Omental fat pad (tissue), 4 donors: ENCODE results near the gene BPIFB2. TPM values are rescaled to one million over a fixed set of nuclear protein-coding genes. Genes with fewer than 3 reads are reported as not detected.
"Not testable (repeated sequence)": the region's sequence is repeated elsewhere in the genome, so short reads cannot be mapped to it uniquely, and the experiment has no call there.

ENCODE experiments used
- ATAC-seq: fragments of 150-250 bp; one replicate; pipeline ENCODE4 v1.9.1; 2016; ENCODE audit warnings: mild to moderate bottlenecking, moderate library complexity; ENCODE audit not compliant: low FRiP score
- DNase-seq: peaks from one replicate; pipeline ENCODE4 v3.0.0-alpha.2; 2019; ENCODE audit warnings: low spot score
- CTCF ChIP-seq, 3 donors: fragments of 450-650 bp; IDR thresholded peaks; one replicate each; pipeline ENCODE4 v1.5.1; 2016 to 2017; ENCODE audit warnings: antibody characterized with exemption in 3 of 3, mild to moderate bottlenecking in 3 of 3, moderate library complexity in 2 of 3
- total RNA-seq, 4 donors: library from RNA; depleted of rRNA; stranded (reverse); fragments of >200 nt; gene quantifications; one replicate each; pipeline ENCODE4 v1.1.0, GENCODE V29; 2016

BPIFB2 gene
- total RNA-seq, 4 donors from 2014 or later = not detected

- ATAC-seq (no peak), DNase-seq (no peak)
- no peak for TF ChIP-seq CTCF (IDR thresholded peaks at IDR 0.05)
Observed at GRCh38 chr20:33042430-33042829, 34.9 kb downstream of the BPIFB2 start.

- DNase-seq (no peak), ATAC-seq (no peak)
- no peak for TF ChIP-seq CTCF (IDR thresholded peaks at IDR 0.05)
Observed at GRCh38 chr20:33042983-33043730, 35.7 kb downstream of the BPIFB2 start.

GRCh38 chr20:33043731-33044181 is 36.3 kb downstream of the BPIFB2 start:
- ATAC-seq (no peak), DNase-seq (no peak)
- TF ChIP-seq CTCF (IDR thresholded peaks at IDR 0.05) = no peak

- DNase-seq, ATAC-seq: not testable (repeated sequence)
Observed at GRCh38 chr20:33045129-33045721, 37.7 kb downstream of the BPIFB2 start.

GRCh38 chr20:33046412-33046811 is 38.9 kb downstream of the BPIFB2 start:
- no peak for ATAC-seq
- TF ChIP-seq CTCF (IDR thresholded peaks at IDR 0.05) = no peak
- no peak for DNase-seq

GRCh38 chr20:33051333-33051732 is 43.8 kb downstream of the BPIFB2 start:
- TF ChIP-seq CTCF (IDR thresholded peaks at IDR 0.05) = no peak
- ATAC-seq (no peak), DNase-seq (no peak)

GRCh38 chr20:33053291-33054106 is 46.0 kb downstream of the BPIFB2 start, which contains the start of gene BPIFB3:
TSS of gene BPIFB3 (plus strand) at chr20:33053903. CDS start at chr20:33055436, 1,533 bp downstream.
- DNase-seq (no peak), ATAC-seq (no peak)
- TF ChIP-seq CTCF (IDR thresholded peaks at IDR 0.05) = no peak
